Muscle layer of duodenum (tissue), 2 donors: ENCODE results near the gene CTPS2.

ENCODE experiments used
- H3K27ac ChIP-seq: one replicate; pipeline ENCODE4 v1.7.0; 2013; ENCODE audit warnings: mild to moderate bottlenecking, low read length
- H3K27me3 ChIP-seq: one replicate; pipeline ENCODE4 v1.7.0; 2013; ENCODE audit warnings: low read depth, mild to moderate bottlenecking, control low read depth, low read length
- H3K36me3 ChIP-seq, 2 donors: one replicate each; pipeline ENCODE4 v1.7.0; 2013; ENCODE audit warnings: low read length in 2 of 2, control low read depth in 1 of 2, mild to moderate bottlenecking in 1 of 2; ENCODE audit not compliant: insufficient read depth in 2 of 2, control insufficient read depth in 1 of 2
- H3K4me1 ChIP-seq, 2 donors: one replicate each; pipeline ENCODE4 v1.7.0; 2013; ENCODE audit warnings: low read length in 2 of 2, mild to moderate bottlenecking in 2 of 2, control low read depth in 1 of 2, moderate library complexity in 1 of 2; ENCODE audit not compliant: insufficient read depth in 2 of 2, control insufficient read depth in 1 of 2
- H3K4me3 ChIP-seq, 2 donors: one replicate each; pipeline ENCODE4 v1.7.0; 2013; ENCODE audit warnings: low read length in 2 of 2, low read depth in 1 of 2, mild to moderate bottlenecking in 1 of 2
- H3K9me3 ChIP-seq, 2 donors: one replicate each; pipeline ENCODE4 v1.7.0; 2013; ENCODE audit warnings: low read length in 2 of 2, control low read depth in 1 of 2, mild to moderate bottlenecking in 1 of 2; ENCODE audit not compliant: control insufficient read depth in 1 of 2
- donor health status: healthy.

CTPS2 gene

DNA sequence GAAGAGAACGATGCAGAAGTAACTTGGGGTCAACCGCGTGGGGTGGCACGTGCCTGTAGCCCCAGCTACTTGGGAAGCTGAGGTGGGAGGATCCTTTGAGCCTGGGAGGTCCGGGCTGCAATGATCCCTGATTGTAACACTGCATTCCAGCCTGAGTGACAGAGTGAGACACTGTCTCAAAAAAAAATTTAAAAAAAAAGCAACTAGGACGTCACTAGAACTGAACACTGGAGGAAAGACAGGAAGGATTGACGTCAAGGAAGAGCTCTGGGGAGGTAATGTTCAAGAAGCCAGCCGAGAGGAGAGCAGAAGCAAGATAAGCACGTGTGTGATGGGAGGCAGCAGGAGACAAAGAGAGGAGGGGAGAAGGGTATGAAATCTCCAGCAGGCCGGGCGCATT lies 33.8 kb downstream of the CTPS2 start:
- H3K9me3 ChIP-seq: no peaks in the 10 kb centered on the region
- no peaks in the 10 kb centered on the region for H3K4me1 ChIP-seq
- H3K36me3 ChIP-seq: peaks cover 3 to 21% of the 10 kb centered on the region in 2 donors
- no peak overlapping the region for H3K27ac ChIP-seq
- H3K27me3 ChIP-seq: no peaks in the 10 kb centered on the region
- H3K4me3 ChIP-seq: no peak overlapping the region

DNA sequence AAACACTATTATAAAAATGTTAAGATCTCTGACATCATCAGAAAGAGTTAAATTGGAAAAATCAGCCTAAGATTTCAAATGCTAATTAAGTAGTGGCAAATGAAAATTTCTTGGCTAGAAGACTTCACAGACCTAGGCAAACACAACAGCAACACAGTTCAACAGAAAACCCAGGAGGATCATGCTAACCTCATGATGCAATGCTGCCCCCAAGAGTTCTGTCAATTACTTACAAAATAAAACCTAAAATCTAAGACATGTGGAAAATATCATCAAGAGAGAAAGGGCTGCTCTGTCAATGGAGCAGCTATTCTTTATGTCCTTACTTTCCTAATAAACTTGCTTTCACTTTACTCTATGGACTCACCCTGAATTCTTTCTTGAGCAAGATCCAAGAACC lies 41.5 kb downstream of the CTPS2 start:
- no peak overlapping the region for H3K27ac ChIP-seq
- no peaks in the 10 kb centered on the region for H3K36me3 ChIP-seq

DNA sequence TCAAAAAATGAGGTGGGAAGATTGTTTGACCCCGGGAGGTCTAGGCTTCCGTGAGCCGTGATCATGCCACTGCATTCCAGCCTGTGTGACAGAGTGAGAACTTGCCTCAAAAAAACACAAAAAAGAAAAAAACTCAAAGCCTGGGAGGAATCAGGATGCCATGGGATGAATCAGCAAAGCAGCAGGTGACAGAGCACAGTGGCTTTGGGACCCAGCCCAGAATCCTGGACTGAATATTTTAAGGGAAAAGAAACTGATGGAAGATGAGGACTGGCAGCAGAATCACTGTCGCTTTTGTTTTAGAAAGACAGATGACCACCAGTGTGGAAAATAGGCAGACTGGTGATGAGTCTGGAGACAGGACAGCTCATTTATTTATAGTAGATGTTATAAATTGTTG lies 45.9 kb downstream of the CTPS2 start:
- Histone ChIP-seq H3K36me3 (no peaks in the 10 kb centered on the region), H3K27me3 (no peaks in the 10 kb centered on the region), H3K9me3 (no peaks in the 10 kb centered on the region), H3K4me3 (no peak overlapping the region), H3K27ac (no peak overlapping the region), H3K4me1 (no peaks in the 10 kb centered on the region)

More for the DNA sequence above, 41.5 kb downstream of the CTPS2 start:
- Histone ChIP-seq H3K9me3 (no peaks in the 10 kb centered on the region), H3K4me1 (no peaks in the 10 kb centered on the region), H3K27me3 (no peaks in the 10 kb centered on the region), H3K4me3 (no peak overlapping the region)

- Histone ChIP-seq H3K9me3 (no peaks in the 10 kb centered on the region), H3K4me1 (no peaks in the 10 kb centered on the region), H3K36me3 (no peaks in the 10 kb centered on the region), H3K27ac (no peak overlapping the region), H3K4me3 (no peak overlapping the region), H3K27me3 (no peaks in the 10 kb centered on the region)
Measured at GRCh38 chrX:16665089-16665488, 47.4 kb downstream of the CTPS2 start.

- no peaks in the 10 kb centered on the region for H3K9me3 ChIP-seq
- no peak overlapping the region for H3K4me3 ChIP-seq
- H3K27ac ChIP-seq: no peak overlapping the region
- H3K4me1 ChIP-seq: no peaks in the 10 kb centered on the region
- no peaks in the 10 kb centered on the region for H3K36me3 ChIP-seq
- no peaks in the 10 kb centered on the region for H3K27me3 ChIP-seq
Measured at GRCh38 chrX:16664626-16665025, 47.8 kb downstream of the CTPS2 start.

GRCh38 chrX:16664074-16664473 lies 48.4 kb downstream of the CTPS2 start:
- Histone ChIP-seq H3K4me1 (no peaks in the 10 kb centered on the region), H3K36me3 (no peaks in the 10 kb centered on the region), H3K27ac (no peak overlapping the region), H3K27me3 (no peaks in the 10 kb centered on the region), H3K9me3 (no peaks in the 10 kb centered on the region), H3K4me3 (no peak overlapping the region)

DNA sequence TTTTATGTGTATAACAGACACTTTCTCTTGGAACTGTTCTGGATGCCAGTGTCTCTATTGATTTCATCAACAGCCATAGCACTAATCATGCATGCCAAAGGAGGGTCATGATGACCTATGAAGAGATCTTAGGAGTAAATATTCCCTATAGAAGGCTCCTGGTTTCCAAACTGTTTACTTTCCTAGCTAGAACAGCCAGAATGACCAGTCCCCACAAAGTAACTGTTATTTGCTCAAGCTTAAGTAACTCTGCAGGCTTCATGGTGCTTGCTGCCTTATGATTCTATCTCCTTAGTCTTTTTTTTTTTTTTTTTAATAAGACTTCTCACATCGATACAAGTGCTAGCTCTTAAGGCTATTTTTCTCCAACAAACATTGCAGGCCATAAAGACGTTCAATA lies 50.1 kb downstream of the CTPS2 start:
- Histone ChIP-seq H3K27me3 (no peaks in the 10 kb centered on the region), H3K9me3 (no peaks in the 10 kb centered on the region), H3K4me3 (no peak overlapping the region), H3K4me1 (no peaks in the 10 kb centered on the region), H3K36me3 (no peaks in the 10 kb centered on the region), H3K27ac (no peak overlapping the region)

GRCh38 chrX:16661495-16661894 lies 51.0 kb downstream of the CTPS2 start:
- Histone ChIP-seq H3K4me1 (no peaks in the 10 kb centered on the region), H3K9me3 (no peaks in the 10 kb centered on the region), H3K36me3 (no peaks in the 10 kb centered on the region), H3K27ac (no peak overlapping the region), H3K27me3 (no peaks in the 10 kb centered on the region), H3K4me3 (no peak overlapping the region)

- Histone ChIP-seq H3K4me1 (no peaks in the 10 kb centered on the region), H3K36me3 (no peaks in the 10 kb centered on the region), H3K4me3 (no peak overlapping the region), H3K27ac (no peak overlapping the region), H3K9me3 (no peaks in the 10 kb centered on the region), H3K27me3 (no peaks in the 10 kb centered on the region)
Measured at GRCh38 chrX:16659321-16659720, 53.1 kb downstream of the CTPS2 start.

- Histone ChIP-seq H3K27me3 (no peaks in the 10 kb centered on the region), H3K27ac (no peak overlapping the region), H3K4me3 (no peak overlapping the region), H3K4me1 (no peaks in the 10 kb centered on the region), H3K9me3 (no peaks in the 10 kb centered on the region), H3K36me3 (no peaks in the 10 kb centered on the region)
Measured at GRCh38 chrX:16658284-16658683, 54.2 kb downstream of the CTPS2 start.

GRCh38 chrX:16654093-16654492 lies 58.4 kb downstream of the CTPS2 start:
- no peaks in the 10 kb centered on the region for H3K4me1 ChIP-seq
- H3K36me3 ChIP-seq: no peaks in the 10 kb centered on the region
- no peak overlapping the region for H3K4me3 ChIP-seq
- H3K27ac ChIP-seq: no peak overlapping the region
- H3K9me3 ChIP-seq: no peaks in the 10 kb centered on the region
- no peaks in the 10 kb centered on the region for H3K27me3 ChIP-seq

DNA sequence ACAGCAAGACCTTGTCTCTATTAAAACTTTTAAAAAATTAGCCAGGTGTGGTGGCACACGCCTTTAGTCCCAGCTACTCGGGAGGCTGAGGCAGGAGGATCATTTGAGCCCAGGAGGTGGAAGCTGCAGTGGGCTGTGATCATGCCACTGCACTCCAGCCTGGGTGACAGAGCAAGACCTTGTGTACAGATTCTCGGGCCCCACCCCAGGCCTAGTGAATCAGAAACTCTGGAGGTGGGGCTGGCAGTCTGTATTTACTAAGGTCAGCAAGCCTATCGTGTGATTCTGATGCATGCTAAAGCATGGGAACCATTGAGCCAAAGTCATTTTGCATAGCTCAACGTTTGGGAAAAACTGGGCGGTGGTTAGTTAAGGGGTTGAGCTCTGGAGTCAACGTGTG lies 59.0 kb downstream of the CTPS2 start:
- Histone ChIP-seq H3K9me3 (no peaks in the 10 kb centered on the region), H3K27me3 (no peaks in the 10 kb centered on the region), H3K27ac (no peak overlapping the region), H3K4me3 (no peak overlapping the region), H3K4me1 (no peaks in the 10 kb centered on the region), H3K36me3 (no peaks in the 10 kb centered on the region)
